Fibroblast of lung (primary cell): Measurements from ENCODE around the gene GINS3. TPM values are rescaled to one million over a fixed set of nuclear protein-coding genes. Genes with fewer than 3 reads are reported as not detected.
A peak's percentile ranks its signal among the peaks of the same experiment; 100 is the strongest.

ENCODE experiments used
- DNase-seq, 2 donors: peaks; one replicate each; pipeline versions ENCODE4 v3.0.0 to v3.0.0-alpha.2; 2010; ENCODE audit warnings: low read depth in 2 of 2
- H2AFZ ChIP-seq: 2 replicates; pipeline ENCODE4 v1.5.1; 2012; ENCODE audit warnings: low read length, control low read depth, inconsistent platforms
- H3K27ac ChIP-seq: 2 replicates; pipeline ENCODE4 v1.5.1; 2011; ENCODE audit warnings: low read length, control low read depth; ENCODE audit not compliant: insufficient read depth
- H3K27me3 ChIP-seq: 2 replicates; pipeline ENCODE4 v1.5.1; 2011; ENCODE audit warnings: mild to moderate bottlenecking, low read length; ENCODE audit not compliant: control insufficient read depth, insufficient read depth
- H3K36me3 ChIP-seq: 2 replicates; pipeline ENCODE4 v1.5.1; 2011; ENCODE audit warnings: low read length; ENCODE audit not compliant: control insufficient read depth, insufficient read depth
- H3K4me1 ChIP-seq: 2 replicates; pipeline ENCODE4 v1.5.1; 2011; ENCODE audit warnings: low read length; ENCODE audit not compliant: control insufficient read depth, insufficient read depth; ENCODE audit errors: extremely low read depth
- H3K4me2 ChIP-seq: 2 replicates; pipeline ENCODE4 v1.5.1; 2011; ENCODE audit warnings: low read length, control low read depth; ENCODE audit not compliant: insufficient read depth; ENCODE audit errors: extremely low read depth
- H3K4me3 ChIP-seq, 4 experiments: fragments of 200-600 bp in 1 of 4; sonication (generic) in 1 of 4; replicated peaks in 1 of 4; 2 replicates each; pipeline ENCODE4 v1.5.1; 2011 to 2016; ENCODE audit warnings: low read length in 4 of 4, low read depth in 3 of 4, mild to moderate bottlenecking in 3 of 4, control low read depth in 2 of 4, inconsistent platforms in 1 of 4, mixed read lengths in 1 of 4; ENCODE audit not compliant: insufficient read depth in 1 of 4; ENCODE audit errors: control extremely low read depth in 1 of 4
- H3K79me2 ChIP-seq: 2 replicates; pipeline ENCODE4 v1.5.1; 2012; ENCODE audit warnings: mild to moderate bottlenecking, low read length, inconsistent platforms; ENCODE audit not compliant: control insufficient read depth, insufficient read depth
- H3K9ac ChIP-seq: 2 replicates; pipeline ENCODE4 v1.5.1; 2011; ENCODE audit warnings: mild to moderate bottlenecking, low read length, control low read depth; ENCODE audit not compliant: insufficient read depth
- H3K9me3 ChIP-seq: 2 replicates; pipeline ENCODE4 v1.5.1; 2012; ENCODE audit warnings: low read depth, low read length; ENCODE audit not compliant: control insufficient read depth, insufficient read depth
- H4K20me1 ChIP-seq: 2 replicates; pipeline ENCODE4 v1.5.1; 2011; ENCODE audit warnings: low read length; ENCODE audit not compliant: control insufficient read depth, insufficient read depth; ENCODE audit errors: extremely low read depth
- EZH2 ChIP-seq: IDR thresholded peaks from 2 replicates; pipeline ENCODE4 v1.5.1; 2012; ENCODE audit warnings: low read length, control low read depth, mild to moderate bottlenecking; ENCODE audit errors: missing control alignments
- polyA plus RNA-seq, 2 donors: library from polyadenylated mRNA; depleted of rRNA in 1 of 2; stranded (reverse) in 1 of 2; unstranded in 1 of 2; fragments of >200 nt; gene quantifications; 2 replicates each; pipeline ENCODE4 v1.2.1, GENCODE V29; 2011 to 2012; ENCODE audit warnings: missing spikeins in 1 of 2
- total RNA-seq: library from RNA; depleted of rRNA; stranded (reverse); fragments of >200 nt; gene quantifications from 2 replicates; pipeline ENCODE4 v1.2.1, GENCODE V29; 2014
- TF ChIP-seq, protein P1 (sequence below), 2 donors: IDR thresholded peaks in 1 of 2; conservative IDR thresholded peaks in 1 of 2; 1 replicate in 1 of 2; 2 replicates in 1 of 2; pipeline ENCODE4 v1.5.1; 2011 to 2012; ENCODE audit warnings: low read length in 2 of 2, control low read depth in 1 of 2, inconsistent platforms in 1 of 2, low read depth in 1 of 2, mild to moderate bottlenecking in 1 of 2

The GINS3 gene
- total and polyA plus RNA-seq, 2 donors (not counting 1 experiment from before 2014, with no cell fraction given): 1.8 to 5.9 TPM

- Histone ChIP-seq H3K4me1 (no peaks in the 10 kb centered on the region), H3K4me2 (no peak overlapping the region), H3K4me3 (no peak overlapping the region), H3K36me3 (no peaks in the 10 kb centered on the region), H3K9ac (no peak overlapping the region), H3K79me2 (no peaks in the 10 kb centered on the region), H4K20me1 (peaks cover 2% of the 10 kb centered on the region), H3K27ac (no peak overlapping the region), H3K9me3 (no peaks in the 10 kb centered on the region), H3K27me3 (no peaks in the 10 kb centered on the region), H2AFZ (no peak overlapping the region)
- TF ChIP-seq, protein P1, sequence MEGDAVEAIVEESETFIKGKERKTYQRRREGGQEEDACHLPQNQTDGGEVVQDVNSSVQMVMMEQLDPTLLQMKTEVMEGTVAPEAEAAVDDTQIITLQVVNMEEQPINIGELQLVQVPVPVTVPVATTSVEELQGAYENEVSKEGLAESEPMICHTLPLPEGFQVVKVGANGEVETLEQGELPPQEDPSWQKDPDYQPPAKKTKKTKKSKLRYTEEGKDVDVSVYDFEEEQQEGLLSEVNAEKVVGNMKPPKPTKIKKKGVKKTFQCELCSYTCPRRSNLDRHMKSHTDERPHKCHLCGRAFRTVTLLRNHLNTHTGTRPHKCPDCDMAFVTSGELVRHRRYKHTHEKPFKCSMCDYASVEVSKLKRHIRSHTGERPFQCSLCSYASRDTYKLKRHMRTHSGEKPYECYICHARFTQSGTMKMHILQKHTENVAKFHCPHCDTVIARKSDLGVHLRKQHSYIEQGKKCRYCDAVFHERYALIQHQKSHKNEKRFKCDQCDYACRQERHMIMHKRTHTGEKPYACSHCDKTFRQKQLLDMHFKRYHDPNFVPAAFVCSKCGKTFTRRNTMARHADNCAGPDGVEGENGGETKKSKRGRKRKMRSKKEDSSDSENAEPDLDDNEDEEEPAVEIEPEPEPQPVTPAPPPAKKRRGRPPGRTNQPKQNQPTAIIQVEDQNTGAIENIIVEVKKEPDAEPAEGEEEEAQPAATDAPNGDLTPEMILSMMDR (conservative IDR thresholded peaks at IDR 0.05 in 1 of 2, IDR thresholded peaks at IDR 0.05 in 1 of 2; ENCODE audit: low read depth in 1 of 2, low read length in 2 of 2): no peak
- TF ChIP-seq EZH2: no peak
- no peak for DNase-seq
Measured at GRCh38 chr16:58346831-58347371, 45.4 kb upstream of the GINS3 start.

GRCh38 chr16:58348986-58349385 is 43.3 kb upstream of the GINS3 start:
- H3K9me3 ChIP-seq: no peaks in the 10 kb centered on the region
- no peaks in the 10 kb centered on the region for H3K27me3 ChIP-seq
- DNase-seq: peak in 1 of 2 donors; percentile 7
- peaks cover 2% of the 10 kb centered on the region for H4K20me1 ChIP-seq
- TF ChIP-seq, protein P1 (conservative IDR thresholded peaks at IDR 0.05 in 1 of 2, IDR thresholded peaks at IDR 0.05 in 1 of 2; ENCODE audit: low read depth in 1 of 2, low read length in 2 of 2): no peak
- TF ChIP-seq EZH2: no peak
- no peak overlapping the region for H3K4me3 ChIP-seq
- no peak overlapping the region for H3K9ac ChIP-seq
- no peak overlapping the region for H3K4me2 ChIP-seq
- H3K79me2 ChIP-seq: no peaks in the 10 kb centered on the region
- no peaks in the 10 kb centered on the region for H3K36me3 ChIP-seq
- no peaks in the 10 kb centered on the region for H3K4me1 ChIP-seq
- no peak overlapping the region for H2AFZ ChIP-seq
- H3K27ac ChIP-seq: no peak overlapping the region

GRCh38 chr16:58352690-58353089 is 39.6 kb upstream of the GINS3 start:
- H3K4me2 ChIP-seq: no peak overlapping the region
- H3K27me3 ChIP-seq: no peaks in the 10 kb centered on the region
- no peak overlapping the region for H2AFZ ChIP-seq
- peaks cover 2% of the 10 kb centered on the region for H4K20me1 ChIP-seq
- no peak overlapping the region for H3K4me3 ChIP-seq
- H3K79me2 ChIP-seq: no peaks in the 10 kb centered on the region
- H3K27ac ChIP-seq: no peak overlapping the region
- no peaks in the 10 kb centered on the region for H3K36me3 ChIP-seq
- TF ChIP-seq, protein P1 (conservative IDR thresholded peaks at IDR 0.05 in 1 of 2, IDR thresholded peaks at IDR 0.05 in 1 of 2; ENCODE audit: low read depth in 1 of 2, low read length in 2 of 2): no peak
- TF ChIP-seq EZH2: no peak
- no peaks in the 10 kb centered on the region for H3K9me3 ChIP-seq
- no peaks in the 10 kb centered on the region for H3K4me1 ChIP-seq
- no peak for DNase-seq
- H3K9ac ChIP-seq: no peak overlapping the region
